Lung (tissue), 12 donors: ENCODE measurements around the gene TTLL3. TPM values are rescaled to one million over a fixed set of nuclear protein-coding genes. Genes with fewer than 3 reads are reported as not detected.

ENCODE experiments used
- ATAC-seq: fragments of 200-7000 bp; cut with Tn5 transposase; one replicate; pipeline ENCODE4 v1.9.1; 2020; ENCODE audit warnings: moderate number of reproducible peaks; ENCODE audit not compliant: insufficient read depth, low FRiP score
- DNase-seq, 3 donors: peaks; one replicate each; pipeline ENCODE4 v3.0.0-alpha.2; 2013 to 2017
- H3K27ac ChIP-seq, 2 donors: one replicate each; pipeline ENCODE4 v1.5.1; 2013; ENCODE audit warnings: mild to moderate bottlenecking in 2 of 2, moderate library complexity in 2 of 2, control low read depth in 1 of 2, inconsistent platforms in 1 of 2, low read depth in 1 of 2, low read length in 1 of 2
- H3K27me3 ChIP-seq, 3 donors: one replicate each; pipeline ENCODE4 v1.5.1; 2013; ENCODE audit warnings: low read length in 2 of 3; ENCODE audit not compliant: control insufficient read depth in 3 of 3, insufficient read depth in 3 of 3
- H3K36me3 ChIP-seq, 4 donors: one replicate each; pipeline ENCODE4 v1.5.1; 2013; ENCODE audit warnings: low read length in 4 of 4, mild to moderate bottlenecking in 1 of 4, moderate library complexity in 1 of 4; ENCODE audit not compliant: control insufficient read depth in 4 of 4, insufficient read depth in 4 of 4
- H3K4me1 ChIP-seq, 5 donors: one replicate each; pipeline ENCODE4 v1.5.1; 2013; ENCODE audit warnings: low read length in 5 of 5, mild to moderate bottlenecking in 2 of 5, moderate library complexity in 1 of 5; ENCODE audit not compliant: control insufficient read depth in 5 of 5, insufficient read depth in 5 of 5
- H3K4me3 ChIP-seq: one replicate; pipeline ENCODE4 v1.5.1; 2013; ENCODE audit warnings: mild to moderate bottlenecking, control low read depth, moderate library complexity
- H3K9ac ChIP-seq, 2 donors: one replicate each; pipeline ENCODE4 v1.5.1; 2013; ENCODE audit warnings: low read length in 2 of 2, control low read depth in 1 of 2; ENCODE audit not compliant: insufficient read depth in 1 of 2
- H3K9me3 ChIP-seq, 4 donors: one replicate each; pipeline ENCODE4 v1.5.1; 2013; ENCODE audit warnings: low read length in 3 of 4, mild to moderate bottlenecking in 1 of 4, moderate library complexity in 1 of 4; ENCODE audit not compliant: control insufficient read depth in 4 of 4, insufficient read depth in 3 of 4
- WGBS, 2 donors: extraction: QIAGEN DNeasy Blood & Tissue Kit; methylation state at CpG; one replicate each; pipeline ENCODE4 v1.1.7; 2013; 5-methylcytosine and 5-hydroxymethylcytosine counted together
- polyA plus RNA-seq, 2 donors: library from polyadenylated mRNA; stranded (reverse); fragments of 200-250 nt; gene quantifications; one replicate each; pipeline ENCODE4 v1.2.1, GENCODE V29; 2013
- total RNA-seq, 2 donors: library from RNA; depleted of rRNA in 1 of 2; stranded (reverse); fragments of >200 nt in 1 of 2; gene quantifications; one replicate each; pipeline ENCODE4 v1.2.1, GENCODE V29; 2014 to 2021
- TF ChIP-seq, protein P1 (sequence below): IDR thresholded peaks from 2 replicates; pipeline ENCODE4 v1.5.1; 2012; ENCODE audit warnings: mild to moderate bottlenecking; ENCODE audit errors: control extremely low read depth, extremely low read depth
- donor health status: control.
- donor health status: control.
- donor health status: Bipolar disorder and iron deficiency.
- donor health status: healthy.
- donor health status: DM: yes; HTN: yes; CAD: no.

The TTLL3 gene
- total and polyA plus RNA-seq, 4 donors, result 28.4 to 82.3 (median 37.5) TPM

DNA sequence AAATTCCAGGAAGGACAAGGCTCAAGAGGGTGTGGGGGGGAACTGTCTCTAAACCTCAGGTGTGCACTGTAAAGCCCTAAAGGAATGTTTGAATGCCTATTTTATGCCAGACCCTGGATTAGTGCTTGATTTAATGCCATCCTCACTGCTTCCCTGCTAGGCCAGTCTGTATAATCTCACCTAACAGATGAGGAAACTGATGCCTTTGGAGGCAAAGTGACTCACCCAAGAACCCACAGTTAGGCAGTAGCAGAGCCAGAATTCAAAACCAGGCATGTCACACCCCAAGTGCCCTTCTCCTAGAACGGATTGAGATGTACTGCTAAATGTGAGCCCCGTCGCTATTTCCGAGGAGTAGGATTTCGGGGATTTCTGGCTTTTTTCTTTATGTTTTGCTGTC lies 48.1 kb upstream of the TTLL3 start:
- Histone ChIP-seq H3K27ac (no peak overlapping the region), H3K4me3 (no peak overlapping the region), H3K9ac (no peak overlapping the region), H3K4me1 (no peaks in the 10 kb centered on the region), H3K27me3 (no peaks in the 10 kb centered on the region), H3K9me3 (no peaks in the 10 kb centered on the region), H3K36me3 (peaks cover 6 to 39% (median 37%) of the 10 kb centered on the region in 4 donors)
- 94 to 96% methylated on average over 5 of the region's 5 CpGs for WGBS, 2 donors
- no peak for ATAC-seq
- TF ChIP-seq, protein P1, sequence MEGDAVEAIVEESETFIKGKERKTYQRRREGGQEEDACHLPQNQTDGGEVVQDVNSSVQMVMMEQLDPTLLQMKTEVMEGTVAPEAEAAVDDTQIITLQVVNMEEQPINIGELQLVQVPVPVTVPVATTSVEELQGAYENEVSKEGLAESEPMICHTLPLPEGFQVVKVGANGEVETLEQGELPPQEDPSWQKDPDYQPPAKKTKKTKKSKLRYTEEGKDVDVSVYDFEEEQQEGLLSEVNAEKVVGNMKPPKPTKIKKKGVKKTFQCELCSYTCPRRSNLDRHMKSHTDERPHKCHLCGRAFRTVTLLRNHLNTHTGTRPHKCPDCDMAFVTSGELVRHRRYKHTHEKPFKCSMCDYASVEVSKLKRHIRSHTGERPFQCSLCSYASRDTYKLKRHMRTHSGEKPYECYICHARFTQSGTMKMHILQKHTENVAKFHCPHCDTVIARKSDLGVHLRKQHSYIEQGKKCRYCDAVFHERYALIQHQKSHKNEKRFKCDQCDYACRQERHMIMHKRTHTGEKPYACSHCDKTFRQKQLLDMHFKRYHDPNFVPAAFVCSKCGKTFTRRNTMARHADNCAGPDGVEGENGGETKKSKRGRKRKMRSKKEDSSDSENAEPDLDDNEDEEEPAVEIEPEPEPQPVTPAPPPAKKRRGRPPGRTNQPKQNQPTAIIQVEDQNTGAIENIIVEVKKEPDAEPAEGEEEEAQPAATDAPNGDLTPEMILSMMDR, result no peak
- DNase-seq, result no peak

DNA sequence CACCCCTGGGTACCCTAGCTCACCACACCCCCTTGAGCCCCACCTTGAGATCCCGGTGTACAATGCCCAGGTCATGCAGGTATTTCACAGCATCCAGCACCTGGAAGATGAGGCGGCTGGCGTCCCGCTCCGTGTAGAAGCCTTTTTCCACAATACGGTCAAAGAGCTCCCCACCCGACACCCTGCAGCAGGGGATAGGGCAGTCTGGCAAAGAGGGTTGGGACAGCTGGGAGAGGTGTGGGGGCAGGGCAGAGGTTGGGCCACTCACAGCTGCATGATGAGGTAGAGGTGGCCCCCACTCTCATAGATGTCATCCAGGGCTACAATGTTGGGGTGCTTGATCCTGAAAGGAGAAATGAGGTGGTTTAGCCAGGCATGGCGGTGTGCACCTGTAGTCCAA lies 47.2 kb upstream of the TTLL3 start:
- WGBS, 2 donors, result 94 to 96% methylated on average over 8 of the region's 8 CpGs
- TF ChIP-seq, protein P1, result no peak
- peaks cover 6 to 39% (median 31%) of the 10 kb centered on the region in 4 donors for H3K36me3 ChIP-seq
- H3K4me3 ChIP-seq, result no peak overlapping the region
- no peak overlapping the region for H3K27ac ChIP-seq
- H3K9me3 ChIP-seq, result no peaks in the 10 kb centered on the region
- H3K4me1 ChIP-seq, result peaks cover 0 to 7% (median 0%) of the 10 kb centered on the region in 5 donors
- no peaks in the 10 kb centered on the region for H3K27me3 ChIP-seq
- no peak for DNase-seq
- H3K9ac ChIP-seq, result no peak overlapping the region
- no peak for ATAC-seq

DNA sequence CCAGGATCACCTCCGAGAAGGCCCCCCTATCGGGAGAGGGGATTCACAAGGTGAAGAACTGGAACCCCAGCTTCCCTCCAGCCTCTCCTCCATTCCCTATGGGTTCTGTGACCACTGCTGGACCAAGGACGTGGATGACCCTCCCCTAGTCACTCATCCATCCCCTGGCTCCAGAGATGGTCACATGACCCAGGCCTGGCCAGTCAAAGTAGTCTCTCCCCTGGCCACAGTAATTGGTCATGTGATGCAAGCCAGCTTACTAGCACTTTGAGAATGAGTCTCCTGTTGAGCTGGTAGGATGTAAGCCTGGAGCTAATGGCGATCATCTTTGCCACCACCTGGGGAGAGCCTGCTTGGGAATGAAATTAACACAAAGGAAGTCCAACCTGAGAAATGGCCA lies 44.2 kb upstream of the TTLL3 start:
- H3K9ac ChIP-seq, result no peak overlapping the region
- DNase-seq (no peak), ATAC-seq (no peak)

More for the DNA sequence above, 44.2 kb upstream of the TTLL3 start:
- Histone ChIP-seq H3K9me3 (no peaks in the 10 kb centered on the region), H3K4me1 (peaks cover 0 to 28% (median 5%) of the 10 kb centered on the region in 5 donors), H3K36me3 (peaks cover 0 to 14% (median 12%) of the 10 kb centered on the region in 4 donors), H3K4me3 (no peak overlapping the region), H3K27me3 (no peaks in the 10 kb centered on the region), H3K27ac (no peak overlapping the region)
- TF ChIP-seq, protein P1, result no peak
- WGBS, 2 donors, result 93 to 94% methylated on average over 4 of the region's 4 CpGs
